Mesenchymal stem cell (in vitro differentiated cells and primary cell): Measurements from ENCODE around the gene RPE.

Experiments used
- DNase-seq: peaks from one replicate; pipeline ENCODE4 v3.0.0-alpha.2; 2013
- H2AFZ ChIP-seq: one replicate; pipeline ENCODE4 v1.6.1; 2013; ENCODE audit warnings: low read depth, mild to moderate bottlenecking, control low read depth, inconsistent platforms, low read length, moderate library complexity
- H2AK5ac ChIP-seq: 2 replicates; pipeline ENCODE4 v1.6.1; 2013; ENCODE audit warnings: low read length, moderate library complexity, mild to moderate bottlenecking, inconsistent platforms; ENCODE audit not compliant: severe bottlenecking
- H2BK120ac ChIP-seq: one replicate; pipeline ENCODE4 v1.6.1; 2013; ENCODE audit warnings: low read depth, mild to moderate bottlenecking, inconsistent platforms, low read length, moderate library complexity
- H2BK12ac ChIP-seq, 2 experiments: one replicate each; pipeline ENCODE4 v1.6.1; 2013; ENCODE audit warnings: inconsistent platforms in 2 of 2, low read length in 2 of 2, mild to moderate bottlenecking in 2 of 2, moderate library complexity in 2 of 2, control low read depth in 1 of 2
- H2BK15ac ChIP-seq: one replicate; pipeline ENCODE4 v1.6.1; 2013; ENCODE audit warnings: mild to moderate bottlenecking, low read depth, inconsistent platforms; ENCODE audit not compliant: poor library complexity, severe bottlenecking
- H2BK5ac ChIP-seq: 2 replicates; pipeline ENCODE4 v1.6.1; 2013; ENCODE audit warnings: low read depth, mild to moderate bottlenecking, low read length, control low read depth, inconsistent platforms; ENCODE audit not compliant: poor library complexity, severe bottlenecking
- H3K14ac ChIP-seq, 2 experiments: one replicate each; pipeline ENCODE4 v1.6.1; 2013; ENCODE audit warnings: inconsistent platforms in 2 of 2, low read length in 2 of 2, control low read depth in 1 of 2, mild to moderate bottlenecking in 1 of 2, moderate library complexity in 1 of 2
- H3K18ac ChIP-seq, 2 experiments: one replicate each; pipeline ENCODE4 v1.6.1; 2013; ENCODE audit warnings: inconsistent platforms in 2 of 2, low read length in 2 of 2, control low read depth in 1 of 2, low read depth in 1 of 2, mild to moderate bottlenecking in 1 of 2
- H3K23ac ChIP-seq, 2 experiments: one replicate each; pipeline ENCODE4 v1.6.1; 2013; ENCODE audit warnings: inconsistent platforms in 2 of 2, low read length in 2 of 2, mild to moderate bottlenecking in 2 of 2, moderate library complexity in 2 of 2, control low read depth in 1 of 2
- H3K27ac ChIP-seq: 2 replicates; pipeline ENCODE4 v1.5.1; 2013; ENCODE audit warnings: mild to moderate bottlenecking, moderate library complexity, low read length, control low read depth, inconsistent platforms; ENCODE audit not compliant: poor library complexity, severe bottlenecking
- H3K27me3 ChIP-seq, 2 experiments: 2 replicates each; pipeline versions ENCODE4 v1.6.1 to v1.7.0; 2013; ENCODE audit warnings: low read length in 2 of 2, mild to moderate bottlenecking in 2 of 2, moderate library complexity in 2 of 2, control low read depth in 1 of 2, inconsistent platforms in 1 of 2; ENCODE audit not compliant: control insufficient read depth in 1 of 2, insufficient read depth in 1 of 2
- H3K36me3 ChIP-seq, 2 experiments: 2 replicates each; pipeline versions ENCODE4 v1.6.1 to v1.7.0; 2013; ENCODE audit warnings: low read length in 2 of 2, control low read depth in 1 of 2, inconsistent platforms in 1 of 2, low read depth in 1 of 2, mild to moderate bottlenecking in 1 of 2; ENCODE audit not compliant: insufficient read depth in 2 of 2, control insufficient read depth in 1 of 2
- H3K4ac ChIP-seq, 2 experiments: one replicate each; pipeline ENCODE4 v1.6.1; 2013; ENCODE audit warnings: inconsistent platforms in 2 of 2, low read length in 2 of 2, mild to moderate bottlenecking in 2 of 2, moderate library complexity in 2 of 2, control low read depth in 1 of 2, low read depth in 1 of 2
- H3K4me1 ChIP-seq: 2 replicates; pipeline ENCODE4 v1.6.1; 2013; ENCODE audit warnings: low read depth, low read length, control low read depth; ENCODE audit not compliant: control insufficient read depth, insufficient read depth
- H3K4me2 ChIP-seq: 2 replicates; pipeline ENCODE4 v1.6.1; 2013; ENCODE audit warnings: low read length, mild to moderate bottlenecking, inconsistent platforms; ENCODE audit not compliant: poor library complexity, severe bottlenecking
- H3K4me3 ChIP-seq, 2 experiments: 2 replicates each; pipeline versions ENCODE4 v1.5.1 to v1.7.0; 2013; ENCODE audit warnings: low read length in 2 of 2, mild to moderate bottlenecking in 2 of 2, control low read depth in 1 of 2, low read depth in 1 of 2; ENCODE audit not compliant: insufficient read depth in 1 of 2
- H3K79me1 ChIP-seq: replicated peaks from 2 replicates; pipeline ENCODE4 v1.6.1; 2013; ENCODE audit warnings: mild to moderate bottlenecking, control low read depth, low read length, inconsistent platforms; ENCODE audit not compliant: poor library complexity, severe bottlenecking
- H3K9ac ChIP-seq: 2 replicates; pipeline ENCODE4 v1.7.0; 2013; ENCODE audit warnings: mild to moderate bottlenecking, low read length, moderate library complexity
- H3K9me3 ChIP-seq: 2 replicates; pipeline ENCODE4 v1.7.0; 2013; ENCODE audit warnings: mild to moderate bottlenecking, low read length; ENCODE audit not compliant: control insufficient read depth
- H4K8ac ChIP-seq: one replicate; pipeline ENCODE4 v1.6.1; 2013; ENCODE audit warnings: inconsistent platforms, mild to moderate bottlenecking, low read length, moderate library complexity
- H4K91ac ChIP-seq: one replicate; pipeline ENCODE4 v1.6.1; 2013; ENCODE audit warnings: mild to moderate bottlenecking, low read length, inconsistent platforms
- WGBS: methylation state at CpG from one replicate; pipeline ENCODE4 v1.1.7; 2013; ENCODE audit warnings: mixed read lengths; 5-methylcytosine and 5-hydroxymethylcytosine counted together

Gene RPE

DNA sequence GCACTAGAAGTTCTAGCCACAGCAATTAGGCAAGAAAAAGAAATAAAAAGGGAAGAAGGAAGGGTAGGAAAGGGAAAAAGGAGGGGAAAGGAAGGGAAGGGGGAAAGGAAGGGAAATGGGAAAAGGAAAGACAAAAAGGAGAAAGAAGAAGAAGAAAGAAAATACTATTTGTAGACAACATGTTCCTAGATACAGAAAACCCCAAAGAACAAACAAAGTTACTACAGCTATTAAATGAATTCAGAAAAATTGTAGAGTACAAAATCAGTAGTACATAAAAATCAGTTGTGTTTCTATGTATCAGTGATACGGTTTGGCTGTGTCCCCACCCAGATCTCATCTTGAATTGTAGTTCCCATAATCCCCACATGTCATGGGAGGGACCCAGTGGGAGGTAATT, 52.3 kb downstream of the RPE start:
- H2AK5ac ChIP-seq, result no peak overlapping the region
- H3K27me3 ChIP-seq, result no peaks in the 10 kb centered on the region

GRCh38 chr2:210055825-210056224, 53.4 kb downstream of the RPE start:
- no peak overlapping the region for H3K27ac ChIP-seq
- H2BK5ac ChIP-seq, result no peak overlapping the region
- no peak overlapping the region for H3K4ac ChIP-seq
- no peak overlapping the region for H3K14ac ChIP-seq
- no peak overlapping the region for H4K8ac ChIP-seq
- H2BK120ac ChIP-seq, result no peak overlapping the region
- no peaks in the 10 kb centered on the region for H3K4me1 ChIP-seq
- no peak overlapping the region for H3K23ac ChIP-seq
- no peaks in the 10 kb centered on the region for H3K27me3 ChIP-seq
- DNase-seq, result no peak
- H2BK12ac ChIP-seq, result no peak overlapping the region
- H3K4me2 ChIP-seq, result no peak overlapping the region
- H4K91ac ChIP-seq, result no peak overlapping the region
- WGBS, result 94% methylated on average over 3 of the region's 3 CpGs
- H3K9ac ChIP-seq, result no peak overlapping the region
- no peaks in the 10 kb centered on the region for H3K79me1 ChIP-seq
- no peak overlapping the region for H3K4me3 ChIP-seq
- H3K18ac ChIP-seq, result no peak overlapping the region
- no peak overlapping the region for H2AFZ ChIP-seq
- H3K9me3 ChIP-seq, result peaks cover 6% of the 10 kb centered on the region
- H2AK5ac ChIP-seq, result no peak overlapping the region
- no peak overlapping the region for H2BK15ac ChIP-seq
- peaks cover 3 to 13% of the 10 kb centered on the region in 2 experiments for H3K36me3 ChIP-seq

More for the DNA sequence above, 52.3 kb downstream of the RPE start:
- H3K4me2 ChIP-seq, result no peak overlapping the region
- H3K4ac ChIP-seq, result no peak overlapping the region
- H3K18ac ChIP-seq, result no peak overlapping the region
- H3K9ac ChIP-seq, result no peak overlapping the region
- H3K9me3 ChIP-seq, result peaks cover 6% of the 10 kb centered on the region
- H3K4me3 ChIP-seq, result no peak overlapping the region
- no peak overlapping the region for H2BK12ac ChIP-seq
- no peaks in the 10 kb centered on the region for H3K4me1 ChIP-seq
- H4K8ac ChIP-seq, result no peak overlapping the region
- no peak overlapping the region for H3K14ac ChIP-seq
- H2BK15ac ChIP-seq, result no peak overlapping the region
- no peak overlapping the region for H3K27ac ChIP-seq
- H4K91ac ChIP-seq, result no peak overlapping the region
- no peak for DNase-seq
- no peak overlapping the region for H2BK120ac ChIP-seq
- no peak overlapping the region for H2BK5ac ChIP-seq
- peaks cover 3 to 13% of the 10 kb centered on the region in 2 experiments for H3K36me3 ChIP-seq
- H3K23ac ChIP-seq, result no peak overlapping the region
- no peaks in the 10 kb centered on the region for H3K79me1 ChIP-seq
- 100% methylated on average over 1 of the region's 1 CpG for WGBS
- H2AFZ ChIP-seq, result no peak overlapping the region

- no peak overlapping the region for H2BK12ac ChIP-seq
- H3K36me3 ChIP-seq, result peaks cover 0 to 3% of the 10 kb centered on the region in 2 experiments
- H4K91ac ChIP-seq, result no peak overlapping the region
- no peak overlapping the region for H3K27ac ChIP-seq
- no peak for DNase-seq
- no peaks in the 10 kb centered on the region for H3K4me1 ChIP-seq
- H3K9ac ChIP-seq, result no peak overlapping the region
- H3K27me3 ChIP-seq, result no peaks in the 10 kb centered on the region
- no peak overlapping the region for H3K4ac ChIP-seq
- H3K4me3 ChIP-seq, result no peak overlapping the region
- H3K14ac ChIP-seq, result no peak overlapping the region
- H4K8ac ChIP-seq, result no peak overlapping the region
- WGBS, result 98% methylated on average over 2 of the region's 2 CpGs
- H3K23ac ChIP-seq, result no peak overlapping the region
- H3K9me3 ChIP-seq, result no peaks in the 10 kb centered on the region
- no peak overlapping the region for H2AFZ ChIP-seq
- H3K4me2 ChIP-seq, result no peak overlapping the region
- no peak overlapping the region for H3K18ac ChIP-seq
- H2BK120ac ChIP-seq, result no peak overlapping the region
- H2BK15ac ChIP-seq, result peak overlapping the region; percentile 28
- H2BK5ac ChIP-seq, result no peak overlapping the region
- H3K79me1 ChIP-seq, result peaks cover 1% of the 10 kb centered on the region
- no peak overlapping the region for H2AK5ac ChIP-seq
These were observed 60.9 kb downstream of the RPE start for GRCh38 chr2:210063306-210063705.
